ENCODE results near the gene MSS51.

MSS51 gene

GRCh38 chr10:73379064-73379748 is 54.2 kb downstream of the MSS51 start:
- no peak for TF ChIP-seq ZFX (IDR thresholded peaks at IDR 0.05)
- TF ChIP-seq, protein P1, sequence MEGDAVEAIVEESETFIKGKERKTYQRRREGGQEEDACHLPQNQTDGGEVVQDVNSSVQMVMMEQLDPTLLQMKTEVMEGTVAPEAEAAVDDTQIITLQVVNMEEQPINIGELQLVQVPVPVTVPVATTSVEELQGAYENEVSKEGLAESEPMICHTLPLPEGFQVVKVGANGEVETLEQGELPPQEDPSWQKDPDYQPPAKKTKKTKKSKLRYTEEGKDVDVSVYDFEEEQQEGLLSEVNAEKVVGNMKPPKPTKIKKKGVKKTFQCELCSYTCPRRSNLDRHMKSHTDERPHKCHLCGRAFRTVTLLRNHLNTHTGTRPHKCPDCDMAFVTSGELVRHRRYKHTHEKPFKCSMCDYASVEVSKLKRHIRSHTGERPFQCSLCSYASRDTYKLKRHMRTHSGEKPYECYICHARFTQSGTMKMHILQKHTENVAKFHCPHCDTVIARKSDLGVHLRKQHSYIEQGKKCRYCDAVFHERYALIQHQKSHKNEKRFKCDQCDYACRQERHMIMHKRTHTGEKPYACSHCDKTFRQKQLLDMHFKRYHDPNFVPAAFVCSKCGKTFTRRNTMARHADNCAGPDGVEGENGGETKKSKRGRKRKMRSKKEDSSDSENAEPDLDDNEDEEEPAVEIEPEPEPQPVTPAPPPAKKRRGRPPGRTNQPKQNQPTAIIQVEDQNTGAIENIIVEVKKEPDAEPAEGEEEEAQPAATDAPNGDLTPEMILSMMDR (conservative IDR thresholded peaks at IDR 0.05), result no peak
- no peak overlapping the region for H3K27ac ChIP-seq

- TF ChIP-seq ZFX (IDR thresholded peaks at IDR 0.05), result no peak
These were observed 56.7 kb downstream of the MSS51 start for GRCh38 chr10:73376679-73377078.

More at GRCh38 chr10:73376679-73377078, 56.7 kb downstream of the MSS51 start:
- no peak overlapping the region for H3K27ac ChIP-seq
